ENCODE data around the gene C19orf38. TPM values are rescaled to one million over a fixed set of nuclear protein-coding genes. Genes with fewer than 3 reads are reported as not detected.

The C19orf38 gene
- total and polyA plus RNA-seq, 9 of the 15 experiments (the other 6 are each of a cell fraction or from before 2014, with no cell fraction given), result 0.14 to 0.18 TPM; not detected in 7

DNA sequence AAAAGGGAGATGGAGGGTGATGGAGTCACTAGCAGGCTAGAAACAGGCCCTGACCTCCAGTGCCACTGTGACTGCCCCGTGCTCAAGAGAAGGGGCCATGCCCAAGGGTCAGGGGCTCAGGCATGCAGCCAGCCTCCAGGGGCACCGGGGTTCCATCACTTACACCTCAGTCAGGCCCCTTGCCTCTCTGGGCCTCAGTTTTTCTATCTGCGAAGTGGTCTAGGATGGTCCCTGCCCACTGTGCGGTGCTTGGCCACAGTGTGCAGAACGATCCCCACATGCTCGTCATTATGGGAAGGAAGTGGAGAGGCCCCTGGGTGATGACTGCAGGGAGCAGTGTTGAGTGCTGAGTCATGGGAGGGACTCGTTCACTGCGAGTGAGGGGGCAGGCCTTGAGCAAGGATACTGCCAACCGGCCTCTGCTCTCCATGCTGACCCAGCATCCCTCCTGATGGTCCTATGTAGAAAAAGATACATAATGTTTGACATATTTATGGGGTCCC is 35.3 kb upstream of the C19orf38 start (continued):
- TF ChIP-seq, protein P1, sequence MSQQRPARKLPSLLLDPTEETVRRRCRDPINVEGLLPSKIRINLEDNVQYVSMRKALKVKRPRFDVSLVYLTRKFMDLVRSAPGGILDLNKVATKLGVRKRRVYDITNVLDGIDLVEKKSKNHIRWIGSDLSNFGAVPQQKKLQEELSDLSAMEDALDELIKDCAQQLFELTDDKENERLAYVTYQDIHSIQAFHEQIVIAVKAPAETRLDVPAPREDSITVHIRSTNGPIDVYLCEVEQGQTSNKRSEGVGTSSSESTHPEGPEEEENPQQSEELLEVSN (IDR thresholded peaks at IDR 0.05; ENCODE audit: borderline replicate concordance in 1 of 2, extremely low read depth in 1 of 2, insufficient read depth in 1 of 2, insufficient read length in 1 of 2, low read depth in 1 of 2, low read length in 1 of 2, poor library complexity in 1 of 2, severe bottlenecking in 1 of 2), result peak; percentile 26 to 46

DNA sequence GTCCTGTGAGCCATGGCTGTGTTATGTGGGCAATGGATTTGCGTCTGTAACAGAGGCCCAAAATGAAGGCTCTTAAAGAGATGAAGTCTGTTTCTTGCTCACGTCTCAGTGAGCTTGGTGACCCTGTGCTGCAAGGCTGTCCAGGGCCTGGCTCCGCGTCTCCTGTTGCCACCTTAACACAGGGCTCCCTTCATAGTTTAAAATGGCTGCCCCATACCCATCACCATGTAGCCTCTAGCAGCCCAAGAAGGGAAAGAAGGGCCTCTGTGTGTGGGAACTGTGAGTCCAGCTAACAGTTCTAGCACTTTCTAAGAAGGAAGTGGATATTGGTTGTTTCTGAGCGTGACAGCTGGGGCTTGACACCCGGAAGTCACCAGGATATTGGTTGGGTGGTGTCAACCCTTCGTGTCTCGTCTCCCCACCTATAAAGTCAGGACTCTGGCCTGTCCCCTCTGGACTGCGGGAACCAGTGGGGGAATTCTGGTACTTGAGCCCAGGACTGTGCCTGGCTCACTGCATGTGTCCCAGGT is 33.1 kb upstream of the C19orf38 start:
- FAIRE-seq (no peak), DNase-seq (ENCODE audit: extremely low read depth in 1 of 4, low spot score in 3 of 4) (no peak), ATAC-seq (no peak)
- no TSS peak for BruUV-seq (replicated peaks)
- intact Hi-C loops (cut with micrococcal nuclease), result no loop called here
- Histone ChIP-seq H3K79me2 (ENCODE audit: control insufficient read depth, insufficient read depth, low read length) (peaks cover 8% of the 10 kb centered on the region; the same call in 2 of the 3 replicates), H3K4me2 (ENCODE audit: insufficient read depth, low read length) (no peak overlapping the region), H3K36me3 (ENCODE audit: control insufficient read depth, insufficient read depth, low read length) (peaks cover 88% of the 10 kb centered on the region; the same call in 2 of the 3 replicates), H4K20me1 (replicated peaks; ENCODE audit: control insufficient read depth, insufficient read depth, low read length) (no peaks in the 10 kb centered on the region; the same call in 1 of the 2 replicates), H3K9ac (ENCODE audit: insufficient read depth in 1 of 2, low read depth in 2 of 2, low read length in 2 of 2) (peak overlapping the region in 1 of 2 experiments; percentile 56; a peak in 2 of 4 replicates), H3K9me3 (replicated peaks; ENCODE audit: control insufficient read depth, insufficient read depth, low read depth, low read length) (no peaks in the 10 kb centered on the region), H2AFZ (ENCODE audit: low read depth, low read length) (no peak overlapping the region), H3K27me3 (ENCODE audit: control insufficient read depth in 2 of 2, insufficient read depth in 2 of 2, low read length in 2 of 2) (no peaks in the 10 kb centered on the region), H3K9me1 (ENCODE audit: control insufficient read depth, insufficient read depth, low read length) (no peaks in the 10 kb centered on the region), H3K4me3 (no peak overlapping the region), H3K27ac (ENCODE audit: extremely low read depth, low read depth, low read length) (no peak overlapping the region; the same call in 2 of the 3 replicates), H3K4me1 (replicated peaks in 1 of 2; ENCODE audit: control insufficient read depth in 2 of 2, insufficient read depth in 2 of 2, low read length in 2 of 2) (peaks cover 33 to 80% of the 10 kb centered on the region in 2 experiments)
- WGBS (ENCODE audit: insufficient coverage, low coverage, missing lambda C conversion rate), result 88% methylated on average over 8 of the region's 9 CpGs
- ChIA-PET POLR2A (interaction anchor here (0.6 to 1.0 kb wide), 4 partner anchors 9 to 78 kb away, joined by 3 to 4 read pairs (median 4); partner anchors contain the start of gene TMED1), CTCF (ENCODE audit: low intra/inter-chr PET ratio) (no interaction called here)
- TF ChIP-seq, protein P2, sequence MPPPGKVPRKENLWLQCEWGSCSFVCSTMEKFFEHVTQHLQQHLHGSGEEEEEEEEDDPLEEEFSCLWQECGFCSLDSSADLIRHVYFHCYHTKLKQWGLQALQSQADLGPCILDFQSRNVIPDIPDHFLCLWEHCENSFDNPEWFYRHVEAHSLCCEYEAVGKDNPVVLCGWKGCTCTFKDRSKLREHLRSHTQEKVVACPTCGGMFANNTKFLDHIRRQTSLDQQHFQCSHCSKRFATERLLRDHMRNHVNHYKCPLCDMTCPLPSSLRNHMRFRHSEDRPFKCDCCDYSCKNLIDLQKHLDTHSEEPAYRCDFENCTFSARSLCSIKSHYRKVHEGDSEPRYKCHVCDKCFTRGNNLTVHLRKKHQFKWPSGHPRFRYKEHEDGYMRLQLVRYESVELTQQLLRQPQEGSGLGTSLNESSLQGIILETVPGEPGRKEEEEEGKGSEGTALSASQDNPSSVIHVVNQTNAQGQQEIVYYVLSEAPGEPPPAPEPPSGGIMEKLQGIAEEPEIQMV (tag; conservative IDR thresholded peaks at IDR 0.05; ENCODE audit: low read depth), result no peak
- TF ChIP-seq YY1 (IDR thresholded peaks at IDR 0.05; ENCODE audit: borderline replicate concordance in 1 of 3, control insufficient read depth in 1 of 3, extremely low read depth in 1 of 3, insufficient read depth in 3 of 3, insufficient read length in 1 of 3, insufficient replicate concordance in 2 of 3, low read depth in 1 of 3, low read length in 2 of 3), result peak in 1 of 3 experiments; percentile 50
- in situ Hi-C loops (cut with MboI), result no loop called here

All from K562 (cell line).